CD14-positive monocyte (primary cell): Measurements from ENCODE around the gene CSF1R. TPM values are rescaled to one million over a fixed set of nuclear protein-coding genes. Genes with fewer than 3 reads are reported as not detected.
A peak's percentile ranks its signal among the peaks of the same experiment; 100 is the strongest.

Experiments used
- DNase-seq, 3 donors: peaks; one replicate each; pipeline ENCODE4 v3.0.0-alpha.2; 2011 to 2022
- H2AFZ ChIP-seq: 2 replicates; pipeline ENCODE4 v1.6.0; 2012; ENCODE audit warnings: mild to moderate bottlenecking, low read depth, low read length, inconsistent platforms; ENCODE audit not compliant: insufficient read depth, poor library complexity, severe bottlenecking
- H3K27ac ChIP-seq, 2 donors: 1 replicate in 1 of 2; 2 replicates in 1 of 2; pipeline ENCODE4 v1.5.1; 2012 to 2013; ENCODE audit warnings: low read length in 2 of 2, control low read depth in 1 of 2, inconsistent platforms in 1 of 2, low read depth in 1 of 2, mild to moderate bottlenecking in 1 of 2
- H3K27me3 ChIP-seq, 2 donors: one replicate each; pipeline versions ENCODE4 v1.6.0 to v1.6.1; 2011 to 2013; ENCODE audit warnings: low read length in 2 of 2; ENCODE audit not compliant: control insufficient read depth in 2 of 2, insufficient read depth in 2 of 2
- H3K36me3 ChIP-seq, 2 donors: replicated peaks in 1 of 2; 1 replicate in 1 of 2; 2 replicates in 1 of 2; pipeline versions ENCODE4 v1.5.1 to v1.6.1; 2012 to 2013; ENCODE audit warnings: low read length in 2 of 2, control low read depth in 1 of 2, inconsistent platforms in 1 of 2, mild to moderate bottlenecking in 1 of 2; ENCODE audit not compliant: insufficient read depth in 2 of 2, control insufficient read depth in 1 of 2
- H3K4me1 ChIP-seq, 2 donors: 1 replicate in 1 of 2; 2 replicates in 1 of 2; pipeline versions ENCODE4 v1.5.1 to v1.6.1; 2012 to 2013; ENCODE audit warnings: low read length in 2 of 2, control low read depth in 1 of 2, inconsistent platforms in 1 of 2, mild to moderate bottlenecking in 1 of 2, moderate library complexity in 1 of 2; ENCODE audit not compliant: insufficient read depth in 2 of 2, control insufficient read depth in 1 of 2
- H3K4me2 ChIP-seq: replicated peaks from 2 replicates; pipeline ENCODE3; 2012; ENCODE audit warnings: low read length, moderate library complexity, mild to moderate bottlenecking; ENCODE audit not compliant: poor library complexity, severe bottlenecking; ENCODE audit errors: extremely low read depth
- H3K4me3 ChIP-seq, 3 experiments: fragments of 200-600 bp in 1 of 3; sonication (generic) in 1 of 3; replicated peaks in 1 of 3; 1 replicate in 2 of 3; 2 replicates in 1 of 3; pipeline ENCODE4 v1.5.1; 2011 to 2013; ENCODE audit warnings: low read length in 3 of 3, mild to moderate bottlenecking in 3 of 3, control low read depth in 2 of 3, low read depth in 2 of 3, inconsistent platforms in 1 of 3, moderate library complexity in 1 of 3
- H3K79me2 ChIP-seq: 2 replicates; pipeline ENCODE4 v1.6.0; 2012; ENCODE audit warnings: mild to moderate bottlenecking, control low read depth, inconsistent platforms, low read length, moderate library complexity; ENCODE audit not compliant: insufficient read depth
- H3K9ac ChIP-seq: 2 replicates; pipeline ENCODE4 v1.6.0; 2017; ENCODE audit warnings: low read length, mild to moderate bottlenecking; ENCODE audit not compliant: insufficient read depth, poor library complexity, severe bottlenecking
- H3K9me3 ChIP-seq, 2 donors: replicated peaks in 1 of 2; 1 replicate in 1 of 2; 2 replicates in 1 of 2; pipeline versions ENCODE4 v1.5.1 to v1.6.1; 2012 to 2013; ENCODE audit warnings: low read length in 2 of 2, control low read depth in 1 of 2; ENCODE audit not compliant: control insufficient read depth in 1 of 2, insufficient read depth in 1 of 2
- H4K20me1 ChIP-seq: 2 replicates; pipeline ENCODE4 v1.6.0; 2012; ENCODE audit warnings: mild to moderate bottlenecking, low read length, control low read depth, moderate library complexity; ENCODE audit not compliant: insufficient read depth
- H3K27ac Mint-ChIP-seq, 7 donors: one replicate each; pipeline ENCODE4 v1.8.0; 2020; ENCODE audit warnings: mild to moderate bottlenecking in 7 of 7, mixed read lengths in 7 of 7, moderate library complexity in 6 of 7, inconsistent platforms in 2 of 7
- H3K27me3 Mint-ChIP-seq, 3 donors: one replicate each; pipeline ENCODE4 v1.8.0; 2021 to 2022; ENCODE audit warnings: low read depth in 3 of 3, mild to moderate bottlenecking in 3 of 3, mixed read lengths in 3 of 3, moderate library complexity in 3 of 3, inconsistent platforms in 1 of 3
- H3K36me3 Mint-ChIP-seq, 2 donors: one replicate each; pipeline ENCODE4 v1.8.0; 2020; ENCODE audit warnings: mixed read lengths in 2 of 2, inconsistent platforms in 1 of 2, mild to moderate bottlenecking in 1 of 2
- H3K4me1 Mint-ChIP-seq: one replicate; pipeline ENCODE4 v1.8.0; 2020; ENCODE audit warnings: mild to moderate bottlenecking, mixed read lengths
- H3K4me3 Mint-ChIP-seq, 2 donors: one replicate each; pipeline ENCODE4 v1.8.0; 2020; ENCODE audit warnings: mild to moderate bottlenecking in 2 of 2, mixed read lengths in 2 of 2, moderate library complexity in 1 of 2
- H3K9me3 Mint-ChIP-seq, 7 donors: one replicate each; pipeline ENCODE4 v1.8.0; 2020 to 2022; ENCODE audit warnings: mixed read lengths in 7 of 7, mild to moderate bottlenecking in 6 of 7, moderate library complexity in 6 of 7, inconsistent platforms in 2 of 7
- CTCF ChIP-seq: fragments of 200-600 bp; IDR thresholded peaks from one replicate; pipeline ENCODE4 v1.8.0; 2022; ENCODE audit warnings: antibody characterized with exemption, mild to moderate bottlenecking
- WGBS: methylation state at CpG from one replicate; pipeline ENCODE4 v1.1.5; 2013; ENCODE audit warnings: missing lambda C conversion rate; ENCODE audit not compliant: insufficient coverage; 5-methylcytosine and 5-hydroxymethylcytosine counted together
- intact Hi-C, 2 donors: fragments of 100-400 bp; cut with micrococcal nuclease; formaldehyde crosslinking; loops; one replicate each; pipeline versions ENCODE4 v1.15.0 to v1.15.1; 2023
- polyA plus RNA-seq, 3 donors: library from polyadenylated mRNA; depleted of rRNA in 1 of 3; unstranded in 2 of 3; stranded (reverse) in 1 of 3; fragments of 300-500 nt in 2 of 3; fragments of >200 nt in 1 of 3; fragmentation: Illumina TruSeq in 2 of 3; gene quantifications; 1 replicate in 2 of 3; 2 replicates in 1 of 3; pipeline ENCODE4 v1.2.3, GENCODE V29; 2012 to 2021

The CSF1R gene
- polyA plus RNA-seq, 3 donors: 180 to 332 (median 242) TPM

GRCh38 chr5:150043657-150044328 is 42.6 kb downstream of the CSF1R start:
- no peak for DNase-seq
- no peak overlapping the region for H3K9ac ChIP-seq
- intact Hi-C loops: no loop called here

GRCh38 chr5:150042459-150042858 is 43.9 kb downstream of the CSF1R start:
- Mint-ChIP-seq H3K27ac (peak overlapping the region in 3 of 7 donors; percentile 3 to 65 (median 10)), H3K9me3 (peaks cover 0 to under 1% (median 0%) of the 10 kb centered on the region in 7 donors), H3K36me3 (peaks cover 89 to 94% of the 10 kb centered on the region in 2 donors), H3K4me1 (peaks cover 12% of the 10 kb centered on the region), H3K4me3 (no peak overlapping the region), H3K27me3 (peaks cover 0 to 2% (median under 1%) of the 10 kb centered on the region in 3 donors)
- H4K20me1 ChIP-seq: no peaks in the 10 kb centered on the region
- intact Hi-C loops: no loop called here
- no peak overlapping the region for H3K4me2 ChIP-seq
- H3K79me2 ChIP-seq: no peaks in the 10 kb centered on the region
- H3K9ac ChIP-seq: no peak overlapping the region
- TF ChIP-seq CTCF: no peak
- H3K9me3 ChIP-seq: no peaks in the 10 kb centered on the region
- no peak for DNase-seq
- WGBS: 100% methylated on average over 1 of the region's 3 CpGs
- H3K4me3 ChIP-seq: no peak overlapping the region
- H3K36me3 ChIP-seq: peaks cover 88 to 94% of the 10 kb centered on the region in 2 donors
- H2AFZ ChIP-seq: no peak overlapping the region
- peaks cover 6 to 9% of the 10 kb centered on the region in 2 donors for H3K4me1 ChIP-seq
- H3K27ac ChIP-seq: no peak overlapping the region
- no peaks in the 10 kb centered on the region for H3K27me3 ChIP-seq

More at GRCh38 chr5:150043657-150044328, 42.6 kb downstream of the CSF1R start:
- H3K27ac Mint-ChIP-seq: peak overlapping the region in 6 of 7 donors; percentile 9 to 83 (median 60)
- no peak overlapping the region for H3K4me3 Mint-ChIP-seq
- H3K9me3 Mint-ChIP-seq: peaks cover 0 to 2% (median 0%) of the 10 kb centered on the region in 7 donors
- H3K36me3 Mint-ChIP-seq: peaks cover 87 to 94% of the 10 kb centered on the region in 2 donors
- H3K36me3 ChIP-seq: peaks cover 83 to 94% of the 10 kb centered on the region in 2 donors
- no peaks in the 10 kb centered on the region for H3K79me2 ChIP-seq
- H3K27ac ChIP-seq: peak overlapping the region in 1 of 2 donors; percentile 21
- no peak overlapping the region for H3K4me3 ChIP-seq
- no peak for TF ChIP-seq CTCF
- 20% methylated on average over 3 of the region's 4 CpGs for WGBS
- H3K27me3 ChIP-seq: no peaks in the 10 kb centered on the region
- peaks cover 0 to 3% (median 2%) of the 10 kb centered on the region in 3 donors for H3K27me3 Mint-ChIP-seq
- H4K20me1 ChIP-seq: peaks cover 4% of the 10 kb centered on the region
- peaks cover 6 to 9% of the 10 kb centered on the region in 2 donors for H3K4me1 ChIP-seq
- no peak overlapping the region for H2AFZ ChIP-seq
- H3K4me1 Mint-ChIP-seq: peaks cover 12% of the 10 kb centered on the region
- no peaks in the 10 kb centered on the region for H3K9me3 ChIP-seq
- no peak overlapping the region for H3K4me2 ChIP-seq
